ENCODE measurements around the gene MPV17.
"Not testable (repeated sequence)": the region's sequence is repeated elsewhere in the genome, so short reads cannot be mapped to it uniquely, and the experiment has no call there.

The MPV17 gene

DNA sequence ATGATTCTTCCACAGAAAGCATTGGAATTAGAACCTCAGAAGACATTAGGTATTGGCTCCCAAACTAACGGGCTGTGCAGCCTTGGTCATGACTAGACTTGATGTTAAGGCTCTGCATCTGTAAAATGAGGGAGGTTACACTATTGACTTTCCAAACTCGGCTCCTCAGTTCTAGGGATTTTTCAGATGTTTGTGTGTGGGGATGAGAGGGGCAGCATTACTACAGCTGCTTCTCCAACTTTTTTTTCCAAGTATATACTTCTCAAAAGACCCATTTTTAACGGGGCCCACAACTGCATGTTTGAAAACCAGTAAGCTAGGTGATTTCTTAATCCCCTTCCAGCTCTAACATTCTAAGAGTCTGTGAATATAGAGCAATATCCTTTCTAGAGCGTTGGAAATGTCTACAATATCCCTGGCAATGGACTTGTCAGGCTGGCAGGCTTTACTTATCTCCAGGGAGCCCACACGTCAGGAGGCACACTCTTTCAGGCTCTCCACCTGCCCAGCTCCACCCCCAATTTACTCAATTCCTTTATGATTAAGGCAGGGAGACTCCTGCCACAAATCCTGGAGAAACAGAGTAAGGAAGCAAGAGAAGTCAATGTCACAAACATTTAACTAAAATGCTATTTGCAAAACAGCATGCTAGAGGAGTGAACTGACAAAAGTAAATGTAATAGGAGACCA is 844 bp upstream of the MPV17 start:
- no peak for DNase-seq (ENCODE audit: low read depth in 3 of 3)

GRCh38 chr2:27322301-27322765 is 564 bp downstream of the MPV17 start:
- DNase-seq (ENCODE audit: low read depth in 3 of 3) = no peak

- DNase-seq (ENCODE audit: low read depth in 3 of 3) = no peak
Measured at GRCh38 chr2:27320958-27321543, 1.8 kb downstream of the MPV17 start.

DNA sequence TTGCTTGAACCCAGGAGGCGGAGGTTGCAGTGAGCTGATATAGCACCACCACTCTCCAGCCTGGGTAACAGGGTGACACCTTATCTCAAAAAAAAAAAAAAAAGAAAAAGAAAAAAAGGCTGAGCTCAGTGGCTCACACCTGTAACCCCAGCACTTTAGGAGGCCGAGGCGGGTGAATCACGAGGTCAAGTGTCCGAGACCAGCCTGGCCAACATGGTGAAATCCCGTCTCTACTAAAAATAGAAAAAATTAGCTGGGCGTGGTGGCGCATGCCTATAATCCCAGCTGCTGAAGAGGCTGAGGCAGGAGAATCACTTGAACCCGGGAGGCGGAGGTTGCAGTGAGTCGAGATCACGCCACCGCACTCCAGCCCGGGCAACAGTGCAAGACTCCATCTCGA is 3.1 kb downstream of the MPV17 start:
- not testable (repeated sequence) for DNase-seq (ENCODE audit: low read depth in 3 of 3)

GRCh38 chr2:27316655-27317412 is 6.1 kb downstream of the MPV17 start:
- no peak for DNase-seq (ENCODE audit: low read depth in 3 of 3)

DNA sequence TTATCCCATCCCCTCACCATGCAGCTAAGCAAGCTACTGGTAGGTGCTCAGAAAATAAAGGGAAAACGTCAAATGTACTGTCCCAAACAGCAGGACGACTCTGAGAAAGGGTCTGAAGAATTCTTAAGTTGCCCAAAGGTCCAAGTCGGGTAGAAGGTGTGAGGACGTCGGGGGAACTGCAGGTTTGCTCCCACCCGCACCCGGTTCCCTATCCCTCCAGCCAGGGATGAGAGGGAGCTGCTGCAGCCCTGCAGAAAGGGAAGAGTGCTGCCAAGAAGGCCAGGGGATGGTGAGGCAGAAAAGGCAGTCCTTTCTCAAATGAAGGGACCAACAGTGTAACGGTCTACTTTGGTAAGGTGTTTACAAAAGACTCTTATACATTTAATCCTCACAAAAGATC is 7.8 kb downstream of the MPV17 start:
- DNase-seq (ENCODE audit: low read depth in 3 of 3) = no peak

- DNase-seq (ENCODE audit: low read depth in 3 of 3) = no peak
Measured at GRCh38 chr2:27314709-27315108, 8.2 kb downstream of the MPV17 start.

DNA sequence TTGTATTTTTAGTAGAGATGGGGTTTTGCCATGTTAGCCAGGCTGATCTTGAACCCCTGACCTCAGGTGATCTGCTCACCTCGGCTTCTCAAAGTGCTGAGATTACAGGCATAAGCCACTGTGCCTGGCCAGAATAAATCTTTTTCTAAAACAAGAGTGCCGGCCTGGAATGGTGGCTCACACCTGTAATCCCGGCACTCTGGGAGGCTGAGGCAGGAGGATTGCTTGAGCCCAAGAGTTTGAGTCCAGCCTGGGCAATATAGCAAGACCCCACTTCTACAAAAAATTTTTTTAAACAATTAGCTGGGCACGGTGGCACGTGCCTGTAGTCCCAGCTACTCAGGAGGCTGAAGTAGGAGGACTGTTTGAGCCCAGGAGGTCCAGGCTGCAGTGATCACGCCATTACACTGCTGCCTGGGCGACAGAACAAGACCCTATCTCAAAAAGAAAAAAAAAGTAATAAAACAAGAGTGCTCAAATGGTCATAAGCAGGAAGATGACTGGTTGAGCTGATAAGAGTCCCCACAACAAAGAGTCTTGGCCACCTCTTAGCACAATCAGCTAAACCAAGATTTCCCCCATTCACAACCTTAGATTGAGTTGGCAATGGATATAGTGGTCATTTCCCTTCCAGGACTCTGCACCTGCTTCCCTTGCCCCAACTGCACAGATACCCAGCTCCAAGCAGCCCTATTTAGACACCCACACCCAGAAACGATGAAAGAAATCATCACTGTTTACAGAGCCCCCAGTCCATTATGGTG is 8.8 kb downstream of the MPV17 start:
- no peak for DNase-seq (ENCODE audit: low read depth in 3 of 3)

- DNase-seq (ENCODE audit: low read depth in 3 of 3) = no peak
Measured at GRCh38 chr2:27312152-27312551, 10.7 kb downstream of the MPV17 start.

DNA sequence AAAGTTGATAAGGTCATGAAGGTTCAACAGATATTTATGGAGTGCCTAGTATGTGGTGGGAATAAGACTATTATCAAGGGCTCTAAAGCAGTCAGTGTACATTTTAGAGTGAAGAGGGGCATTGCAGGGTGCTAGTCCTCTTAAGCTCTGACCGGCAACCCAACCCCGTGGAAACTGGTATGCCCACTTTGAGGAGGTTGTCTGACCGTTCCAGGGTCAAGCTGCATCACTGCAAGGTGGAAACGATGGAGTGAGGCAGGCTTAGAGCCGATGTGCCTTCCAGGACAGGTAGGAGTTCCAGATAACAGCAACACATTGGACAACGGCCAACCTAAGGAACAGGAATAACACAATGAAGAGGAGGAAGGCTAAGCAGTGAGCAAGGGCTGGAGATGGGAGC is 13.2 kb downstream of the MPV17 start:
- no peak for DNase-seq (ENCODE audit: low read depth in 3 of 3)

GRCh38 chr2:27308359-27308881 is 14.5 kb downstream of the MPV17 start, which contains the start of gene UCN:
UCN (minus strand) TSS chr2:27308445; CDS start chr2:27307895, 550 bp downstream.
- DNase-seq (ENCODE audit: low read depth in 3 of 3) = no peak

- DNase-seq (ENCODE audit: low read depth in 3 of 3) = no peak
Measured at GRCh38 chr2:27307545-27308358, 15.1 kb downstream of the MPV17 start.

DNA sequence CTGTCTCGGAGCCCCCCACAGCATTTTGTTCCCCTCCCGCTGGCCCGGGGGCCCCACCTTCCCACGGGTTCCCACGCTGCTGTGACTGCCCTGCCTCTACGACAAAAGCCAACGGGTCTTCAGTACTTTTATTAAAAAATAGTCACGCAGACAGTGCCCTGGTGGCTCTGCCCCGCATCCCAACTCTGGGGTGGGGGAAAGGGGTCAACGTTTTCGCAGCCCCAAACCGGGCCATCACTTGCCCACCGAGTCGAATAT is 15.7 kb downstream of the MPV17 start:
- no peak for DNase-seq (ENCODE audit: low read depth in 3 of 3)

DNA sequence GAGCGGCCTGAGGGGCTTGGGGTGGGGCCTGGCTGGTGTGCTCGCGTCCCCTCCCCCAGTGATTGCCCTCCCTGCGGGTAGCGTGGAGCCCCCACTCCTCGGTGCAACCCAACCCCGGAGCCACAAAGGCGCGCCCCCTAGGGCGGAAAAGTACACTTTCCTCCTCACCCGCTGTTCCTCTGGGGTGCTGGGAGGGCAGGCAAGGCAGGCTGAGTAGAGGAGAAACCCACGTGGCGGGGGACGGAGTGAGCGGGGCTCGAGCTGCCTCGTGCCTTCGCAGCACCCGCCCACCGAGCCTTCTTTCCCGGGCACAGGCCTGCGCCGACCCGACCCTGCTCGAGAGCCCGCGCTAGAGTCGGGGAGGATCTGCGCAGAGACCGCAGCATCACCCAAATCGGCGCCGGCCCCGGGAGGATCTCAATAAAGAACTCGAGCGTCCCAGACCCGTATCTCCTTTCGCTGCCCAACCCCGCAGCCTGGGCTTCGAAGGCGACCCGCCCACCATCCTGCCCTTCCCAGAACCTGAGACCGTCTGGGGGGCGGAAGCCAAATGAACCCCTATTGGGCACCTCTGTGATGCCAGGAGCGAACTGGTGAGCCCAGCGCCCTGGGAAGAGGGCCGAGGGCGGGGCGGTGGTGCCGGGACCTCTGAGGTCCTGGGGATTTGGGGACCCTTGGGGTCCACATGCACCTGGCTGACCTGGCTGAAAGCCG is 16.2 kb downstream of the MPV17 start:
- peak in 1 of 3 experiments; percentile 26 for DNase-seq (ENCODE audit: low read depth in 3 of 3)

GRCh38 chr2:27306136-27306535 is 16.8 kb downstream of the MPV17 start:
- no peak for DNase-seq (ENCODE audit: low read depth in 3 of 3)

GRCh38 chr2:27305516-27305915 is 17.4 kb downstream of the MPV17 start:
- no peak for DNase-seq (ENCODE audit: low read depth in 3 of 3)

- no peak for DNase-seq (ENCODE audit: low read depth in 3 of 3)
Measured at GRCh38 chr2:27304488-27305240, 18.2 kb downstream of the MPV17 start.

DNA sequence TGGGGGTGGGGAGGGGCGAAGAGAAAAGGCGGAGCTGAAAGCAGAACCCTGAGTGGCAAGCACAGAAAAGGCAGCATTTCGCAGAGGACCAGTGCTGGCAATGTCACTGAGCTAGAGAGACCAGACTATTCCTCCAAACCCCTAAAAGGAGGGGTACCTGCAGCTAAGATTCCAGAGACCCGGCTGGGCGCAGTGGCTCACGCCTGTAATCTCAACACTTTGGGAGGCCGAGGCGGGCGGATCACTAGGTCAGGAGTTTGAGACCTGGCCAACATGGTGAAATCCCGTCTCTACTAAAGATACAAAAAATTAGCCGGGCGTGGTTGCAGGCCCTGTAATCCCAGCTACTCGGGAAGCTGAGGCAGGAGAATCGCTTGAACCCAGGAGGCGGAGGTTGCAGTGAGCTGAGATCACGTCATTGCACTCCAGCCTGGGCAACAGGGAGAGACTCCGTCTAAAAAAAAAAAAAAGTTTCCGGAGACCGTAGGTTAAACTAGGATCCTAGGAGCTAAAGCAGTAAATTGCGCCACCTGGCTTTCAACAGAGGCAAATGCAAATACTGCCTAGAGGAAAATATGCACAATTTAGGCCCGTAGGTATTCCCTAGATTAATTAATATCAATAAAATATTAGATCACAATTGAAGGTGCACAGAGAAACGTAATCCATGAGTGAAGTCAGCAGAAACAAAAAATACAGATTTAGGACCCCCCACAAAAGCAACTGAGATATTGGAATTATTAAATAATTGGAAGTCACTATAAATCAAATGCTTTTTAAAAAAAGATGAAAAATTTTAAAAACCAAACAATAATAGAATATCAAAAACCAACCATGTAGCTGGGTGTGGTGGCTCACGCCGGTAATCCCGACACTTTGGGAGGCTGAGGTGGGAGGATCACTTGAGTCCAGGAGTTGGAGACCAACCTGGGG is 19.5 kb downstream of the MPV17 start:
- DNase-seq (ENCODE audit: low read depth in 3 of 3) = peak in 1 of 3 experiments; percentile 28

- DNase-seq (ENCODE audit: low read depth in 3 of 3) = not testable (repeated sequence)
Measured at GRCh38 chr2:27300606-27301005, 22.3 kb downstream of the MPV17 start.

Data from stimulated activated CD4-positive, alpha-beta T cell treated with anti-CD3 and anti-CD28 coated beads, TNF-alpha, amount 100 ng/mL, for 4 hours (primary cell).